IMR-90 (cell line): Measurements from ENCODE around the gene CDC42EP4. TPM values are rescaled to one million over a fixed set of nuclear protein-coding genes. Genes with fewer than 3 reads are reported as not detected.

ENCODE experiments used
- ATAC-seq: fragments of 200-7000 bp; cut with Tn5 transposase; 2 replicates; pipeline ENCODE4 v1.9.1; 2020; ENCODE audit warnings: low read depth, mild to moderate bottlenecking, moderate library complexity
- BruUV-seq: library from RNA; stranded (reverse); fragments of 400-500 nt; replicated peaks from 2 replicates; lab custom pipeline; 2021; lab: Mats Ljungman, UMichigan
- CTCF ChIA-PET: fragments of 300-600 bp; formaldehyde crosslinking; extraction: SDS; loops from one replicate; lab custom pipeline; 2021; ENCODE audit warnings: antibody characterized with exemption; lab: Yijun Ruan, JAX
- POLR2A ChIA-PET: fragments of 300-600 bp; sonication (Branson Sonifier 250); formaldehyde crosslinking; loops from one replicate; lab custom pipeline; 2022; ENCODE audit warnings: antibody characterized with exemption; ENCODE audit not compliant: unreplicated experiment; lab: Charles Lee
- DNase-seq: peaks from one replicate; pipeline ENCODE4 v3.0.0; 2013
- H2AFZ ChIP-seq: replicated peaks from 2 replicates; pipeline ENCODE3; 2013; ENCODE audit warnings: low read length, mild to moderate bottlenecking; ENCODE audit not compliant: poor library complexity
- H2AK5ac ChIP-seq: 2 replicates; pipeline ENCODE4 v1.6.1; 2013; ENCODE audit warnings: low read depth, low read length, inconsistent platforms
- H2AK9ac ChIP-seq: replicated peaks from 2 replicates; pipeline ENCODE3; 2013; ENCODE audit warnings: mild to moderate bottlenecking, low read depth, low read length, moderate library complexity; ENCODE audit not compliant: poor library complexity
- H2BK120ac ChIP-seq: 2 replicates; pipeline ENCODE4 v1.6.1; 2013; ENCODE audit warnings: low read depth, low read length, inconsistent platforms
- H2BK15ac ChIP-seq: 3 replicates; pipeline ENCODE4 v1.6.1; 2013; ENCODE audit warnings: low read depth, low read length, inconsistent platforms
- H2BK20ac ChIP-seq: 2 replicates; pipeline ENCODE4 v1.6.1; 2013; ENCODE audit warnings: low read depth, mild to moderate bottlenecking, inconsistent platforms, low read length, moderate library complexity
- H2BK5ac ChIP-seq: 2 replicates; pipeline ENCODE4 v1.6.1; 2013; ENCODE audit warnings: mild to moderate bottlenecking, low read depth, low read length, inconsistent platforms; ENCODE audit not compliant: poor library complexity, severe bottlenecking
- H3K14ac ChIP-seq: replicated peaks from 2 replicates; pipeline ENCODE4 v1.6.1; 2013; ENCODE audit warnings: low read depth, low read length, inconsistent platforms
- H3K18ac ChIP-seq: 2 replicates; pipeline ENCODE4 v1.6.1; 2013; ENCODE audit warnings: low read depth, low read length, control low read depth
- H3K23ac ChIP-seq: 2 replicates; pipeline ENCODE4 v1.6.1; 2013; ENCODE audit warnings: low read depth, low read length, inconsistent platforms
- H3K27ac ChIP-seq: 2 replicates; pipeline ENCODE4 v1.5.1; 2013; ENCODE audit warnings: mild to moderate bottlenecking, control low read depth, low read length; ENCODE audit not compliant: insufficient read depth
- H3K27me3 ChIP-seq: 2 replicates; pipeline ENCODE4 v1.6.1; 2013; ENCODE audit warnings: low read length; ENCODE audit not compliant: control insufficient read depth, insufficient read depth
- H3K36me3 ChIP-seq: 2 replicates; pipeline ENCODE4 v1.6.1; 2013; ENCODE audit warnings: low read length, mixed read lengths; ENCODE audit not compliant: control insufficient read depth, insufficient read depth
- H3K4ac ChIP-seq: 2 replicates; pipeline ENCODE4 v1.6.1; 2013; ENCODE audit warnings: low read depth, low read length, inconsistent platforms
- H3K4me1 ChIP-seq: 2 replicates; pipeline ENCODE4 v1.6.1; 2013; ENCODE audit warnings: low read length, mixed read lengths; ENCODE audit not compliant: control insufficient read depth, insufficient read depth
- H3K4me2 ChIP-seq: 2 replicates; pipeline ENCODE4 v1.6.1; 2013; ENCODE audit warnings: low read depth, mild to moderate bottlenecking, control low read depth, low read length, moderate library complexity
- H3K4me3 ChIP-seq: 2 replicates; pipeline ENCODE4 v1.5.1; 2013; ENCODE audit warnings: low read depth, mild to moderate bottlenecking, control low read depth, low read length, moderate library complexity; ENCODE audit not compliant: insufficient read depth
- H3K56ac ChIP-seq: 2 replicates; pipeline ENCODE4 v1.6.1; 2013; ENCODE audit warnings: low read length, inconsistent platforms; ENCODE audit not compliant: insufficient read depth; ENCODE audit errors: extremely low read depth
- H3K79me1 ChIP-seq, 2 experiments: 2 replicates each; pipeline ENCODE4 v1.6.1; 2013; ENCODE audit warnings: low read length in 2 of 2, inconsistent platforms in 1 of 2, low read depth in 1 of 2
- H3K9ac ChIP-seq: 2 replicates; pipeline ENCODE4 v1.6.1; 2013; ENCODE audit warnings: low read depth, low read length, control low read depth
- H3K9me1 ChIP-seq: 2 replicates; pipeline ENCODE4 v1.6.1; 2013; ENCODE audit warnings: low read length, inconsistent platforms; ENCODE audit not compliant: insufficient read depth
- H3K9me3 ChIP-seq: 2 replicates; pipeline ENCODE4 v1.6.1; 2013; ENCODE audit warnings: low read length; ENCODE audit not compliant: control insufficient read depth, insufficient read depth
- H4K20me1 ChIP-seq: 2 replicates; pipeline ENCODE4 v1.6.1; 2013; ENCODE audit warnings: low read length, inconsistent platforms; ENCODE audit not compliant: insufficient read depth
- H4K5ac ChIP-seq: 2 replicates; pipeline ENCODE4 v1.6.1; 2013; ENCODE audit warnings: mild to moderate bottlenecking, low read depth, low read length, control low read depth
- H4K8ac ChIP-seq, 2 experiments: 2 replicates each; pipeline ENCODE4 v1.6.1; 2013; ENCODE audit warnings: low read depth in 2 of 2, low read length in 2 of 2, control low read depth in 1 of 2, inconsistent platforms in 1 of 2
- H4K91ac ChIP-seq: 2 replicates; pipeline ENCODE4 v1.6.1; 2013; ENCODE audit warnings: low read depth, low read length, inconsistent platforms; ENCODE audit not compliant: insufficient read depth
- FOS ChIP-seq: fragments of 150-350 bp; IDR thresholded peaks from 2 replicates; pipeline ENCODE4 v1.6.1; 2016; ENCODE audit warnings: low read depth, low read length
- USF2 ChIP-seq: fragments of 150-350 bp; IDR thresholded peaks from 2 replicates; pipeline ENCODE4 v1.6.1; 2017; ENCODE audit warnings: mild to moderate bottlenecking, antibody characterized with exemption, low read length, low read depth
- WGBS, 2 experiments: methylation state at CpG; one replicate each; pipeline versions ENCODE4 v1.1.5 to v1.1.7; 2013; ENCODE audit warnings: missing lambda C conversion rate in 2 of 2; ENCODE audit not compliant: insufficient read length in 1 of 2; ENCODE audit errors: extremely low coverage in 2 of 2; 5-methylcytosine and 5-hydroxymethylcytosine counted together
- dilution Hi-C: fragments of 300-500 bp; cut with HindIII; formaldehyde crosslinking; loops from one replicate; pipeline ENCODE4 v1.14.3; 2018; ENCODE audit warnings: low sequenced_read_pairs; ENCODE audit not compliant: unreplicated experiment
- in situ Hi-C: fragments of 300-500 bp; cut with MboI; formaldehyde crosslinking; loops from 3 replicates; pipeline ENCODE4 v1.14.3; 2019; ENCODE audit warnings: low sequenced_read_pairs, inconsistent platforms, mixed read lengths
- intact Hi-C: fragments of 100-400 bp; cut with micrococcal nuclease; formaldehyde crosslinking; loops from 2 replicates; pipeline ENCODE4 v1.10.0; 2022
- polyA plus RNA-seq, 3 experiments: library from polyadenylated mRNA; depleted of rRNA; stranded (reverse); fragments of >200 nt; gene quantifications; 2 replicates each; pipeline ENCODE4 v1.2.3, GENCODE V29; 2012; ENCODE audit warnings: low replicate concordance in 1 of 3
- total RNA-seq: library from RNA; depleted of rRNA; stranded (reverse); fragments of >200 nt; gene quantifications from 2 replicates; pipeline ENCODE4 v1.2.3, GENCODE V29; 2012
- TF ChIP-seq, protein P1 (sequence below): conservative IDR thresholded peaks from 2 replicates; pipeline ENCODE4 v1.5.1; 2012; ENCODE audit warnings: mild to moderate bottlenecking, low read depth, low read length, improper control_type of control experiment

CDC42EP4 gene
- total and polyA plus RNA-seq, 2 of the 4 experiments (the other 2 are of a cell fraction) = 14.3 to 25.8 TPM

DNA sequence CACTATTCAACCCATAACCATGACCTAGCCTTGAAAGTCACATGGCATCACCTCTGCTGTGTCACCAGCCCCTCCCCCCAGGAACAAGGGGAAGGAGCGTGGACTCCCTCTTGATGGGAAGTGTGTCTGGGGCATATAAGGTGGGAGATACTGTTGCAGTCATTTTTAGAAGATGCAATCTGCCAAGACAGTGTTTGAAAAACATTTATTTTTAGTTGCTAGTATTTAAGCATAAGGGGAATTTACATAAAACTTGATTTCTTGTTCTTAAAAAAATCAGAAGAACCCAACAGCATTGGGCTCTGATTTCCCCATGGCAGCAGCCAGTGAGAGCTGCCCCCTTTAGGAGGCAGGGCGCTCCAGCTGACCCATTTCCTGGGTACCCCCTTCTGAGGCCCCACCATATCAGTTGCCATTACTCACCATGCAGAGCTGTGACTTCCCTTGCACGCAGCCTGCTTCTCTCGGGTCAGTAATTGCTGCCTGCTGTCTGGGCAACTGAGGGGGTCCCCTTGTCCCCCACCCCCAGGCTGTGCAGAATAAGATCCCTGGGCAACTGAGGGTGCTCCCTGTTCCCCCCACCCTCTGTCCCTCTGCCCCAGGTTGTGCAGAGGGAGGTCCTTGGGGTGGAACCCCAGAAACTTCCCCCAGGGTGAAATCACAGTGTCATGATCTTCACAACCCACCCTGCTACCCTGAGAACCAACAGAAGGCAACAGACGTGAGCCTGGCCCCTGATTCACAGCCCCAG is 11.8 kb upstream of the CDC42EP4 start:
- no TSS peak for BruUV-seq
- peak overlapping the region; percentile 34 to 91; a peak in 3 of 4 replicates for H4K8ac ChIP-seq
- peak; percentile 58 for DNase-seq
- peak overlapping the region; percentile 75 for H3K14ac ChIP-seq
- intact Hi-C loops (no loop called here), dilution Hi-C loops (no loop called here), in situ Hi-C loops (no loop called here)
- H3K4ac ChIP-seq = peak overlapping the region; percentile 82
- H4K91ac ChIP-seq = peak overlapping the region; percentile 76
- H2BK5ac ChIP-seq = peak overlapping the region; percentile 52
- H3K79me1 ChIP-seq = no peaks in the 10 kb centered on the region
- peak overlapping the region; percentile 89 for H2AK5ac ChIP-seq
- H3K23ac ChIP-seq = peak overlapping the region; percentile 21; the same call in 1 of the 2 replicates
- H4K20me1 ChIP-seq = no peaks in the 10 kb centered on the region
- H3K27ac ChIP-seq = peak overlapping the region; percentile 32
- H2AK9ac ChIP-seq = peak overlapping the region; percentile 96
- H4K5ac ChIP-seq = peak overlapping the region; percentile 91
- H3K9ac ChIP-seq = no peak overlapping the region; the same call in 1 of the 2 replicates
- H3K9me3 ChIP-seq = no peaks in the 10 kb centered on the region
- TF ChIP-seq USF2 = no peak
- TF ChIP-seq, protein P1, sequence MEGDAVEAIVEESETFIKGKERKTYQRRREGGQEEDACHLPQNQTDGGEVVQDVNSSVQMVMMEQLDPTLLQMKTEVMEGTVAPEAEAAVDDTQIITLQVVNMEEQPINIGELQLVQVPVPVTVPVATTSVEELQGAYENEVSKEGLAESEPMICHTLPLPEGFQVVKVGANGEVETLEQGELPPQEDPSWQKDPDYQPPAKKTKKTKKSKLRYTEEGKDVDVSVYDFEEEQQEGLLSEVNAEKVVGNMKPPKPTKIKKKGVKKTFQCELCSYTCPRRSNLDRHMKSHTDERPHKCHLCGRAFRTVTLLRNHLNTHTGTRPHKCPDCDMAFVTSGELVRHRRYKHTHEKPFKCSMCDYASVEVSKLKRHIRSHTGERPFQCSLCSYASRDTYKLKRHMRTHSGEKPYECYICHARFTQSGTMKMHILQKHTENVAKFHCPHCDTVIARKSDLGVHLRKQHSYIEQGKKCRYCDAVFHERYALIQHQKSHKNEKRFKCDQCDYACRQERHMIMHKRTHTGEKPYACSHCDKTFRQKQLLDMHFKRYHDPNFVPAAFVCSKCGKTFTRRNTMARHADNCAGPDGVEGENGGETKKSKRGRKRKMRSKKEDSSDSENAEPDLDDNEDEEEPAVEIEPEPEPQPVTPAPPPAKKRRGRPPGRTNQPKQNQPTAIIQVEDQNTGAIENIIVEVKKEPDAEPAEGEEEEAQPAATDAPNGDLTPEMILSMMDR = 0 out of 2 replicates have a peak, but pooled peaks have one; percentile 15
- TF ChIP-seq FOS = 0 out of 2 replicates have a peak, but pooled peaks have one; percentile 25
- ATAC-seq = peak; percentile 59
- H3K56ac ChIP-seq = peak overlapping the region; percentile 19; the same call in 1 of the 2 replicates
- no peaks in the 10 kb centered on the region for H3K27me3 ChIP-seq
- 17% methylated on average over 1 of the region's 5 CpGs; no CpG with 5 or more reads in 1 of the 2 experiments for WGBS, 2 experiments
- H3K36me3 ChIP-seq = no peaks in the 10 kb centered on the region
- CTCF ChIA-PET = interaction anchor here (1.0 kb wide), 1 partner anchor 47 kb away, joined by 4 read pairs; no protein-coding TSS in a partner anchor
- H2AFZ ChIP-seq = peak overlapping the region; percentile 90
- H3K9me1 ChIP-seq = peaks cover 9% of the 10 kb centered on the region
- peak overlapping the region; percentile 58 for H3K4me2 ChIP-seq
- peaks cover 17% of the 10 kb centered on the region for H3K4me1 ChIP-seq
- peak overlapping the region; percentile 95 for H3K18ac ChIP-seq
- POLR2A ChIA-PET = interaction anchor here (0.6 kb wide), 1 partner anchor 14 kb away, joined by 10 read pairs; no protein-coding TSS in a partner anchor
- H2BK120ac ChIP-seq = peak overlapping the region; percentile 85
- H3K4me3 ChIP-seq = no peak overlapping the region
- peak overlapping the region; percentile 77; the same call in 2 of the 3 replicates for H2BK15ac ChIP-seq
- H2BK20ac ChIP-seq = peak overlapping the region; percentile 87
